Erythroblast (primary cell): Measurements from ENCODE around the gene MADD.

Experiments used
- DNase-seq, 2 experiments: peaks; one replicate each; lab custom pipeline; 2025; lab: John Stamatoyannopoulos, UW
- GATA1 ChIP-seq: IDR thresholded peaks from 2 replicates; pipeline ENCODE4 v1.6.1; 2011; ENCODE audit warnings: low read depth, mild to moderate bottlenecking, control low read depth, low read length, moderate library complexity
- POLR2A ChIP-seq: IDR thresholded peaks from 2 replicates; pipeline ENCODE4 v1.6.1; 2011; ENCODE audit warnings: mild to moderate bottlenecking, low read length

MADD gene

DNA sequence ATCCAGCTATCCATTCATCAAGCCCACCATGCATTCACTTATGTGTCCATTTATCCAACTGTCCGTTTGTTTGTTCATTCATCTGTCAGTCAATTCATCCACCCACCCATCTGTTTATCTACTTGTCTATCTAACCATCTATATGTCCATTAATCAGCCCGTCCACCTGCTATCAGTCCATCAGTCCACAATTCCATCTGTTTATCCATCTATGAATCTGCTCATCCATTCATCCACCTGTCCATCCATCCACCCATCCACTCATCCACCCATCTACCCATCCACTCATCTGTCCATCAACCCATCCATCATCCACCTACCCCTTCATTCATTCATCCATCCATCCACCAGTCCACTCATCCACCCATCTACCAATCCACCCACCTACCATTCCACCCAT lies 109.4 kb downstream of the MADD start:
- TF ChIP-seq GATA1 (no peak), POLR2A (no peak)
- DNase-seq = no peak
